ENCODE measurements around the gene SEPTIN3. TPM values are rescaled to one million over a fixed set of nuclear protein-coding genes. Genes with fewer than 3 reads are reported as not detected.
"Not testable (repeated sequence)": the region's sequence is repeated elsewhere in the genome, so short reads cannot be mapped to it uniquely, and the experiment has no call there.

The SEPTIN3 gene
- total and polyA plus RNA-seq, 5 donors = 0.09 to 0.39 (median 0.14) TPM

- DNase-seq (peak; percentile 91 to 97 (median 96)), ATAC-seq (peak; percentile 98)
- intact Hi-C loops (cut with DNase I) = no loop called here
- Histone ChIP-seq H3K27me3 (ENCODE audit: control insufficient read depth, insufficient read depth) (no peaks in the 10 kb centered on the region), H3K27ac (ENCODE audit: low read length) (no peak within 1 kb of the TSS), H3K4me3 (ENCODE audit: low read length) (peak within 1 kb of the TSS; percentile 53), H3K9me3 (ENCODE audit: control insufficient read depth, low read length) (no peaks in the 10 kb centered on the region), H3K4me1 (ENCODE audit: control insufficient read depth, insufficient read depth, low read length) (no peaks in the 10 kb centered on the region)
- WGBS = 2% methylated on average over 56 of the region's 56 CpGs
Measured at GRCh38 chr22:41946629-41947423, 22.4 kb upstream of the SEPTIN3 start, which contains the start of gene CENPM. Gene CENPM (minus strand): TSS chr22:41947152. CDS start chr22:41947076, 76 bp downstream.

GRCh38 chr22:41947424-41948080 is 21.7 kb upstream of the SEPTIN3 start:
- intact Hi-C loops (cut with DNase I) = no loop called here
- 73% methylated on average over 21 of the region's 21 CpGs for WGBS
- no peaks in the 10 kb centered on the region for H3K9me3 ChIP-seq (ENCODE audit: control insufficient read depth, low read length)
- H3K27me3 ChIP-seq (ENCODE audit: control insufficient read depth, insufficient read depth) = no peaks in the 10 kb centered on the region
- DNase-seq (no peak), ATAC-seq (no peak)
- no peaks in the 10 kb centered on the region for H3K4me1 ChIP-seq (ENCODE audit: control insufficient read depth, insufficient read depth, low read length)
- H3K4me3 ChIP-seq (ENCODE audit: low read length) = no peak overlapping the region
- no peak overlapping the region for H3K27ac ChIP-seq (ENCODE audit: low read length)

- no peak for ATAC-seq
- H3K27ac ChIP-seq (ENCODE audit: low read length) = no peak overlapping the region
- intact Hi-C loops (cut with DNase I) = no loop called here
- H3K4me1 ChIP-seq (ENCODE audit: control insufficient read depth, insufficient read depth, low read length) = no peaks in the 10 kb centered on the region
- no peak overlapping the region for H3K4me3 ChIP-seq (ENCODE audit: low read length)
- no peaks in the 10 kb centered on the region for H3K9me3 ChIP-seq (ENCODE audit: control insufficient read depth, low read length)
- no peak for DNase-seq
- 90% methylated on average over 2 of the region's 2 CpGs for WGBS
- no peaks in the 10 kb centered on the region for H3K27me3 ChIP-seq (ENCODE audit: control insufficient read depth, insufficient read depth)
Measured at GRCh38 chr22:41948142-41948541, 21.1 kb upstream of the SEPTIN3 start.

- H3K27me3 ChIP-seq (ENCODE audit: control insufficient read depth, insufficient read depth); intact Hi-C loops (cut with DNase I); H3K4me3 ChIP-seq (ENCODE audit: low read length); H3K4me1 ChIP-seq (ENCODE audit: control insufficient read depth, insufficient read depth, low read length); DNase-seq; ATAC-seq; H3K27ac ChIP-seq (ENCODE audit: low read length); H3K9me3 ChIP-seq (ENCODE audit: control insufficient read depth, low read length): not testable (repeated sequence)
- WGBS = 84% methylated on average over 8 of the region's 8 CpGs
Measured at GRCh38 chr22:41948928-41949296, 20.3 kb upstream of the SEPTIN3 start.

- Histone ChIP-seq H3K27me3 (ENCODE audit: control insufficient read depth, insufficient read depth) (no peaks in the 10 kb centered on the region), H3K9me3 (ENCODE audit: control insufficient read depth, low read length) (no peaks in the 10 kb centered on the region), H3K4me1 (ENCODE audit: control insufficient read depth, insufficient read depth, low read length) (no peaks in the 10 kb centered on the region), H3K4me3 (ENCODE audit: low read length) (no peak overlapping the region), H3K27ac (ENCODE audit: low read length) (no peak overlapping the region)
- 86% methylated on average over 7 of the region's 7 CpGs for WGBS
- ATAC-seq = no peak
- intact Hi-C loops (cut with DNase I) = no loop called here
- DNase-seq = no peak
Measured at GRCh38 chr22:41949297-41949965, 19.8 kb upstream of the SEPTIN3 start.

GRCh38 chr22:41951898-41952474 is 17.3 kb upstream of the SEPTIN3 start, which contains the start of gene SMIM45:
Gene SMIM45 (plus strand): TSS chr22:41952150.
- Histone ChIP-seq H3K9me3 (ENCODE audit: control insufficient read depth, low read length) (no peaks in the 10 kb centered on the region), H3K27ac (ENCODE audit: low read length) (no peak within 1 kb of the TSS), H3K27me3 (ENCODE audit: control insufficient read depth, insufficient read depth) (no peaks in the 10 kb centered on the region), H3K4me1 (ENCODE audit: control insufficient read depth, insufficient read depth, low read length) (no peaks in the 10 kb centered on the region), H3K4me3 (ENCODE audit: low read length) (no peak within 1 kb of the TSS)
- intact Hi-C loops (cut with DNase I) = no loop called here
- DNase-seq (no peak), ATAC-seq (peak; percentile 16 to 19)
- 39% methylated on average over 16 of the region's 16 CpGs for WGBS

GRCh38 chr22:41952713-41953112 is 16.5 kb upstream of the SEPTIN3 start:
- H3K9me3 ChIP-seq (ENCODE audit: control insufficient read depth, low read length) = no peaks in the 10 kb centered on the region
- H3K4me3 ChIP-seq (ENCODE audit: low read length) = no peak overlapping the region
- no peak for ATAC-seq
- WGBS = 85% methylated on average over 2 of the region's 2 CpGs
- no peaks in the 10 kb centered on the region for H3K4me1 ChIP-seq (ENCODE audit: control insufficient read depth, insufficient read depth, low read length)
- no peak for DNase-seq
- H3K27me3 ChIP-seq (ENCODE audit: control insufficient read depth, insufficient read depth) = no peaks in the 10 kb centered on the region
- H3K27ac ChIP-seq (ENCODE audit: low read length) = no peak overlapping the region
- intact Hi-C loops (cut with DNase I) = no loop called here

- intact Hi-C loops (cut with DNase I) = no loop called here
- H3K9me3 ChIP-seq (ENCODE audit: control insufficient read depth, low read length) = no peaks in the 10 kb centered on the region
- DNase-seq = no peak
- no peaks in the 10 kb centered on the region for H3K27me3 ChIP-seq (ENCODE audit: control insufficient read depth, insufficient read depth)
- 52% methylated on average over 23 of the region's 23 CpGs for WGBS
- H3K27ac ChIP-seq (ENCODE audit: low read length) = no peak overlapping the region
- H3K4me1 ChIP-seq (ENCODE audit: control insufficient read depth, insufficient read depth, low read length) = peaks cover 3% of the 10 kb centered on the region
- peak; percentile 12 to 25 for ATAC-seq
- H3K4me3 ChIP-seq (ENCODE audit: low read length) = no peak overlapping the region
Measured at GRCh38 chr22:41957941-41958556, 11.2 kb upstream of the SEPTIN3 start.

- Histone ChIP-seq H3K27me3 (ENCODE audit: control insufficient read depth, insufficient read depth) (no peaks in the 10 kb centered on the region), H3K4me3 (ENCODE audit: low read length) (no peak overlapping the region), H3K4me1 (ENCODE audit: control insufficient read depth, insufficient read depth, low read length) (peaks cover 3% of the 10 kb centered on the region), H3K9me3 (ENCODE audit: control insufficient read depth, low read length) (no peaks in the 10 kb centered on the region), H3K27ac (ENCODE audit: low read length) (no peak overlapping the region)
- ATAC-seq (no peak), DNase-seq (no peak)
- 67% methylated on average over 9 of the region's 9 CpGs for WGBS
- intact Hi-C loops (cut with DNase I) = no loop called here
Measured at GRCh38 chr22:41963453-41964111, 5.7 kb upstream of the SEPTIN3 start.

- no peak for DNase-seq
- H3K27me3 ChIP-seq (ENCODE audit: control insufficient read depth, insufficient read depth) = no peaks in the 10 kb centered on the region
- WGBS = 62% methylated on average over 5 of the region's 5 CpGs
- H3K4me3 ChIP-seq (ENCODE audit: low read length) = no peak overlapping the region
- ATAC-seq = no peak
- no peak overlapping the region for H3K27ac ChIP-seq (ENCODE audit: low read length)
- peaks cover 3% of the 10 kb centered on the region for H3K4me1 ChIP-seq (ENCODE audit: control insufficient read depth, insufficient read depth, low read length)
- no peaks in the 10 kb centered on the region for H3K9me3 ChIP-seq (ENCODE audit: control insufficient read depth, low read length)
- intact Hi-C loops (cut with DNase I) = no loop called here
Measured at GRCh38 chr22:41964112-41964491, 5.1 kb upstream of the SEPTIN3 start.

Measured in right cardiac atrium (tissue), 5 donors.